Smooth muscle cell of the brain vasculature (primary cell): Measurements from ENCODE around the gene CDA.

Experiments used
- DNase-seq: peaks from one replicate; pipeline ENCODE4 v3.0.0-alpha.2; 2012; ENCODE audit warnings: low read depth, low spot score

Gene CDA

DNA sequence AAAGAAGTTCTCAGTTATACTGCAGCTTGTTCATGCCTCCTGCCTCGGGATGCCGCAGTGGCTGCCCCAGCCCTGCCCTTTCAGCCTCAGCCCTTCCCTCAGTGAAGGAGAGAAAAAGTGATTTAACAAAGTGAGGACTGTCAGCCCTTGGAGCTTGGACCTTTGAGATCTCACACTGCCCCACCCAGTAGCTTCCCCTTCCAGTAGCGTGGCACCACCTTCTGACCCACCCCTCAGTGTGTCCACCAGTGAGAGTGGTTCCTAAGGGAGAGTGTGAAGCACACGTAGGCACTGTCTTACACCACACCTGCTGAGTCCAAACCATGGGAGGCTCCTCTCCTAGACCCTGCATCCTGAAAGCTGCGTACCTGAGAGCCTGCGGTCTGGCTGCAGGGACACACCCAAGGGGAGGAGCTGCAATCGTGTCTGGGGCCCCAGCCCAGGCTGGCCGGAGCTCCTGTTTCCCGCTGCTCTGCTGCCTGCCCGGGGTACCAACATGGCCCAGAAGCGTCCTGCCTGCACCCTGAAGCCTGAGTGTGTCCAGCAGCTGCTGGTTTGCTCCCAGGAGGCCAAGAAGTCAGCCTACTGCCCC, at the start of gene CDA:
Gene CDA, plus strand, starts transcription at position 464 of the 592 bp plus-strand sequence. Its CDS starts 33 bp downstream, at position 497.
- no peak for DNase-seq

DNA sequence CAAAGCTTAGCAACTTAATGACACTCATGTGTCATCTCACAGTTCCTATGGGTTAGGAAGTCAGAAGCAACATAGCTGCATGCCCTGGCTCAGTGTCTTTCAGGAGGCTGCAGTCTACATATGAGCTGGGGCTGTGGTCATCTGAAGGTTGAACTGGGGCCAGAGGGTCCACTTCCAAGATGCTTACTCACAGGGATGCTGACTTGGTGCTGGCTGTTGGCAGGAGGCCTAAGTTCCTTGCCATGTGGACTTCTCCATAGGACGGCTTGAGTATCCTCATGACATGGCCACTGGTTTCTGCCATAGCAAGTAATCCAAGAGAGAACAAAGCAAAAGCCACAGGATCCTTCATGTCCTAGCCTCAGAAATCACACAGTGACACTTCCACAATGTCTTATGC, 48.6 kb upstream of the CDA start:
- DNase-seq: no peak

DNA sequence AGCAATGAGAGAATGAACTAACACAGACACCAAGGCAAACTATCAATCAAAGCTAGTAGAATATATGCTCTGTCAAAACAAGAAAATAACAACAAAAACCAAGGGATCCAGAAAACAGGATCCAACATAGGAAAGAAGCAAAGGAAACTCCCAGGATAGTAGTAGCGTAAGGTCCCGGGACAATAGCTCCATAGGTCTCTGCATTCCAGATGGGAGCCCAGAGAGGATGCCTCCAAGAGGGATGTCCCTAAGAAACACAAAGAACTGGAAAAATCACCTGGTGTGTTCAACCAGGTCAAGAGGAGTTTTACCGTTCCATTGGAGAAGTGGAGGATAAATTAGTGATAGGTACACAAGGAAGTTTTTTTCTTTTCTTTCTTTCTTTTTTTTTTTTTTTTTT, 42.3 kb upstream of the CDA start:
- DNase-seq: no peak

DNA sequence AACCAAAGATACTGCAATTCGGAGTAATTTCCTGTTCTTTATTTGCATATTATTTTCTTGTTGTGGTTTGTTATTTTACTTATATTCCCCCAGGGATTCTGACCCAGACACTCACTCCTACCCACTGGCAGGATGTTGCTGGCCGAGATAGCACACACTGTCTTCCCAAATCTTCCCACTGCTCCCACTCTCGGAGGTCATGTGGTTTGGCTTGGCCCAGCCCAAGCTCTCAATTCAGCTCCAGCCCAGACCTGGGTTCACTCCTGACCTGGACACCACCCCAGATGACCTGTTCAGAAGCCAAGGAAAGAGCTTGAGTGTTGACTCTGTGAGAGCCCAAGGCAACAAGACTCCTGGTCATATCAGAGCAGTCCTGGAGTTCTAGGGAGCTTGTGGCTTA, 37.7 kb upstream of the CDA start:
- no peak for DNase-seq

DNA sequence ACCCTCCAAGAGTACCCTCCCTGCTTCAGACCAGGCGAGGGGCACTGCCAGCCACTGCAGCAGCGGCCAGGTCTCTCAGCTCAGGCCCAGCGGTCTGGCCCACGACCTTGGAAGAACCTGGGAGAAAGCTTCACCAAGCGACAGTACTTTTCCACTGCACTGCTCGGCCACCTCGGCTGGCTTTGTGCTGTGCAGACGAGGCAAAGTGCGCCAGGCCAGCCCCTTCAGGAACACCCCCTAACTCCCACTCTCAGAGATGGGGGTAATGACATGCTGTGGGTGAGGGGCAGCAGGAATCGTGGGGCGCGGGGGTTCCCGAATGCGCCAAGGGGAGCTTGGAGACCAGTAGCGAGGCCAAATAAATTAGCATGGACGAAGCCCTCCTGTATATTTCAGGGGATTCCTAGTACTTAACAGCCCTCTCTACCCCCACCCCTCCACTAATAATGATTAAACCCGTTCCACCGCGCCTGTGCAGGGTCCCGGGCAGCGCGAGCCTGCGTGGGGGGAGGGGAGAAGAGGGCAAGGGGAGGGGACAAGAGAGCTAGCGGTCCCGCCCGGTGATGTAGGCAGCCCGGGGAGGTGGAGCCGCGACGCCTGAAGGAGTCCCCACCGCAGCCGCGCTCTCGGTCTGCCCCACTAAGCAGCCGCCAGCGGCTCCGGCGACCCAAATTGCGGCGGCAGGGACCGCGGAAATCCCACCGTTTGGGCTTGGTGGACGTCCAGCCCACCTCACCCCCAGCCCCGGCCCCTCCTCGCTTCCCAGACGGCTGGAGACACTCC, 36.8 kb upstream of the CDA start, which contains the start of gene FAM43B:
Gene FAM43B, plus strand, starts transcription at position 629 of the 783 bp plus-strand sequence. CDS start 401 bp downstream, outside the sequence.
- no peak for DNase-seq

DNA sequence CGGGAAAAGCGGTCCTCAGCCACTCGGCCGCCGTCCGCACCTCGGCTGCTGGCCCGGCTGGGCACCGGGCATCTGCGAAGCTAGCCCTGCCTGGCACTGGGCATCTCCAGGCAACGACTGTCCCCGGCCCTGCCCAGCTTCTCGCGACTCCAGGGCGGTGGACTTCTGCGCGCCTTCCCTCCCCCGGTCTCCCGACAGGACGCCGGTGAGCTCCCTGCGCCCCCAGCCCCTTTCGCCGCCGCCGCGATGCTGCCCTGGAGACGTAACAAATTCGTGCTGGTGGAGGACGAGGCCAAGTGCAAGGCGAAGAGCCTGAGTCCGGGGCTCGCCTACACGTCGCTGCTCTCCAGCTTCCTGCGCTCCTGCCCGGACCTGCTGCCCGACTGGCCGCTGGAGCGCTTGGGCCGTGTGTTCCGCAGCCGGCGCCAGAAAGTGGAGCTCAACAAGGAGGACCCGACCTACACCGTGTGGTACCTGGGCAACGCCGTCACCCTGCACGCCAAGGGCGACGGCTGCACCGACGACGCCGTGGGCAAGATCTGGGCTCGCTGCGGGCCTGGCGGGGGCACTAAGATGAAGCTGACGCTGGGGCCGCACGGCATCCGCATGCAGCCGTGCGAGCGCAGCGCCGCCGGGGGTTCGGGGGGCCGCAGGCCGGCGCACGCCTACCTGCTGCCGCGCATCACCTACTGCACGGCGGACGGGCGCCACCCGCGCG, 36.0 kb upstream of the CDA start:
- DNase-seq: no peak

DNA sequence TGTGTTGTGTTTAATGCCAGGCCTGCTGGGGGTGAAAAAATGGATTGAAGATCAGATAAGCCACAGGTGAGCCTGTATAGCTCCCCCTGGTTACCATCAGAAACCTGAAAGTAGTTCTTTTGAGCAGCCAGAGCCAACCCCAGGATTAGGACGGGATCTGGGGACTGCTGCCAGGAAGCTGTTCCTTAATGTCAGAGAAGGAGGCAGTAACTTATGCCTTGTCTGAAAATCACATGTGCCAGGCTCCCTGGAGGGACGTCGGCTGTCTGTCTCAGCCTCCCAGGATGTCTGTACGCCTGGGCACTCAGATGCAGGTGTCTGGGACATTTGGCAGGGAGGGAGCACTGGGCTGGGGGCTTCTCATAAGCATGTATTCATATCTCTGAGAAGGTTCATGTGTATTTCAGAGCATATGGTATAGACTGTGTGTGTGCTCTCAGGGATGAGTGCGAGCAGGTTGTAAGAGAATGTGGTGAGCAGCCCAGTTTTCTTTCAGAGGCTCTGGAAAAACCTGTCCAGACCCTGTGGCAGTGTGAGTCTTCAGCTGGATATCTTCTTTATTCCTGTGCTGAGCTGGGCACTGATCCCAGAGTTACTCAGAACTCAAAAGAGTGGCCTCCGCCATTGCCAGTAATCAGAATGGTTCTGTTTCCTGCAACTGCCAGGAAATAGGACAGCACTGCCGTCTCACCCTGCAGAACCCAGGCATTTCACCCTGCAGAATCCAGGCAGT, 33.7 kb upstream of the CDA start:
- no peak for DNase-seq

DNA sequence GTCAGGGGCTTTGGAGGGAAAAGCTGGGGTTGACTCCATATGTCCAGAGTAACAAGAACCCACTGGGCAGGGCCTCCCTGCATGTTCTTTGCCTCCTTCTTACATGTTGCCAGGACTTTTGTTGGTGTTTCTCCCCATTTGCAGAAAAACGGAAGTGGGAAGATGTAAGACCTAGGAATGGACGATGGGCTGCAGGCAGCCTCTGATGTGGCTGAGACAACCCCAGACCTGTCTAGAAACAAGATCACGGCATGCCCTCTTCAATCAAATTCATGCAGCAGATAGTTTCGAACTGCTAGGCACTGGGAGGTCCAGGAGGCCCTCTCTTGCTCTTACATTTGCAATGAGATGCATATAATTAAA, 33.2 kb upstream of the CDA start:
- no peak for DNase-seq

DNA sequence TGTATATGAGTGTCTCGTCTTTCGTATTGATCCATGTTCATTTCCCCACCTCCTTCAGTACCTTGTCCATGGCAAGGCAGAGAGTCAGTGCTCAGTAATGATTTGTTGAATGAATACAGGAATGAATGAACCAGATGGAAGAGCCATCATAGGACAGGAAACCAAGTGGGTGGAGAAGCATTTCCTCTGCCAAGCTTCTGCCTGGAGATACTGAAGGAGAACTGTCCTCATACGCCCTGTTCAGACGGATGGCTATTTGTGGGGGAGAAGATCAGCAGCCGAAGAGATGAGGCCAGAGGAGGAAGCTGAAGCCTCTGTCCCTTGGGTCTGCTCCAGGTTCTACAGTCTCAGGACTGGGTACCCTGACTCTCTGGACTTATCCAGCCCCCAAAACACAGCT, 30.7 kb upstream of the CDA start:
- DNase-seq: no peak

DNA sequence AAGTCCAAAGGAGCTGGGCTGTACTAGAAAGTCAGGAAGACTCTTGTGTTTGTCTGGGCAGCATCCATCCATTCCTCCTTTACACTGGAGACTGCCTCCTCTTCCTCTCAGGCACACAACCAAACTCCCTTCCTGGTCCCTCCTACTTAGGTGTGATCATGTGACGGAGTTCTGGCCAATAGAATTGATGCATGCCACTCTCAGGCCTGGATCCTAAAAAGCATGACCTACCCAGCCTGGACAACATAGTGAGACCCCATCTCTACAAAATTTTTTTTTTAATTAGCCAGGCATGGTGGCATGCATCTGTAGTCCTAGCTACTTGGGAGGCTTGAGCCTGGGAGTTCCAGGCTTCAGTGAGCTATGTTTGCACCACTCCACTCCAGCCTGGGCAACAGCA, 27.9 kb upstream of the CDA start:
- no peak for DNase-seq

DNA sequence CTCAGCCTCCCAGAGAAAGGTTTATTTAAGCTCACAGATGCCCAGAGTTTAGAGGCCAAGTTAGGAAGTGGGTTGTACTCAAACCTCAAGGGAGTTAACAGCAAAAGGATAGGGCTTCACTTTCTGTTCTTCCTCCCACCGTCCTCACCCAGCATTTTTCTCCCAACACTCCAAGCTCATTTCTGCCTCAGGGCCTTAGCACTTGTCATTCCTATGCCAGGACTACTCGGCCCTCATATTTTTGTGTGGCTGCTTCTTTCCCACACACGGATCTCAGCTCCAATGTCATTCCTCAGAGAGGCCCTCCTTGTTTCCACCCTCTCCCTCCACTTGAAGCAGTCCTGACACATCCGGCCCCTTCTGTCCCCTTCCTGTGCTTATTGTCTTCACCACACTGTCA, 23.7 kb upstream of the CDA start:
- DNase-seq: no peak

DNA sequence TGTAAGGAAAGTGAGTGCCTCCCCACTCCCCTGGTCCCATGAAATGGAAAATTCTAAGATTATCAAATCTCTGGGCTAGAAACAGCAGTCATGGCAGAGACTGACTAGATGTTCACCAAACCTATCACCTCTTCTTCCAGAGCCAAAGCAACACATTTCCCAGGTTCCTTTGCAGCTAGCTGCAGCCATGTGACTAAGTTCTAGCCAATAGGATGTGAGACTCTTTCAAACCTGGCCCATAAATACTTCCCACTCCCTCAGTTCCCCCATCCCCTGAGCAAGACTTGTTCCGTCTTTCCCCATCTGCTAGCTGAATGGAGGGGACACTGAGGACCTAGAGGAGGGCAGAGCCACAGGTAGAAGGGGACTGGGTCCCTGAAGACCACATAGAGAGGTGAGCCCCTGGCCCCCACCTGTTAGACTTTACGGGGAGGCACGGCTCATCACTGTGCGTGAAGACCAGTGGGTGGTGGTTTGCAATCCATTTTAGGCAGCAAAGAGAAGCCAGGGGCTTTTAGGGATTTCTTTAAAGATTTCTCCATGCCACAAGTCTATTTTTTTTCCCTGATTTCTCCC, 19.3 kb upstream of the CDA start:
- DNase-seq: no peak

DNA sequence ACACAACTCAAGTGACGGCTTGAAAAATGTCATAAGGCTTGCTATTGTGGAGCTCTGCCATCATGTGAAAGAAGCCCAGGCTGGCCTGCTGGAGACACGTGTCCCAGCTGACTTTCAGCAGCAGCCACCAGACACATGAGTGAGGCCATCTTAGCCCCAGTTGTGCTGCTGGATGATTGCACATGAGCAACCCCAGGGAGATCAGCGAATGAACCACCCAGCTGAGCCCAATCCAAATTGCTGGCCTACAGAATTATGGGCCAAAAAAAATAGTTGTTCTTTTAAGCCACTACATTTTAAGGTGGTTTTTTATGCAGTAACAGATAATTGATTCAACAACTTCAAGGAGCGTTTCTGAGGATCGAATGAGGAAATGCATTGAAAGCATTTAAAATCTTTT, 17.5 kb upstream of the CDA start:
- DNase-seq: no peak

DNA sequence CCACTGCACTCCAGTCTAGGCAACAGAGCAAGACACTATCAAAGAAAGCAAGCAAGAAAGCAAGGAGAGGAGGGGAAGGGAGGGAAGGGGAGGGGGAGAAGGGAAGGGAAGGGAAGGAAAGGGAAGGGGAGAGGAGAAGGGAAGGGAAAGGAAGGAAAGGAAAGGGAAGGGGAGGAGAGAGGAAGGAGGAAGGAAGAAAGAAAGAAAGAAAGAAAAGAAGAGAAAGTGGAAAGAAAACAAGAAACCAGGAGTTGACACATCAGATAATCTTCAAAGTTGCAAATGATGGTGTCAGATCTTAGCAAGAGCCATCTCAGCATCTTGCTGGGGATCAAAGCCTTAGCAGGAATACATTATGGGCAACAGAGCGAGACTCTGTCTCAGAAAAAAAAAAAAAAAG, 14.9 kb upstream of the CDA start:
- DNase-seq: no peak

DNA sequence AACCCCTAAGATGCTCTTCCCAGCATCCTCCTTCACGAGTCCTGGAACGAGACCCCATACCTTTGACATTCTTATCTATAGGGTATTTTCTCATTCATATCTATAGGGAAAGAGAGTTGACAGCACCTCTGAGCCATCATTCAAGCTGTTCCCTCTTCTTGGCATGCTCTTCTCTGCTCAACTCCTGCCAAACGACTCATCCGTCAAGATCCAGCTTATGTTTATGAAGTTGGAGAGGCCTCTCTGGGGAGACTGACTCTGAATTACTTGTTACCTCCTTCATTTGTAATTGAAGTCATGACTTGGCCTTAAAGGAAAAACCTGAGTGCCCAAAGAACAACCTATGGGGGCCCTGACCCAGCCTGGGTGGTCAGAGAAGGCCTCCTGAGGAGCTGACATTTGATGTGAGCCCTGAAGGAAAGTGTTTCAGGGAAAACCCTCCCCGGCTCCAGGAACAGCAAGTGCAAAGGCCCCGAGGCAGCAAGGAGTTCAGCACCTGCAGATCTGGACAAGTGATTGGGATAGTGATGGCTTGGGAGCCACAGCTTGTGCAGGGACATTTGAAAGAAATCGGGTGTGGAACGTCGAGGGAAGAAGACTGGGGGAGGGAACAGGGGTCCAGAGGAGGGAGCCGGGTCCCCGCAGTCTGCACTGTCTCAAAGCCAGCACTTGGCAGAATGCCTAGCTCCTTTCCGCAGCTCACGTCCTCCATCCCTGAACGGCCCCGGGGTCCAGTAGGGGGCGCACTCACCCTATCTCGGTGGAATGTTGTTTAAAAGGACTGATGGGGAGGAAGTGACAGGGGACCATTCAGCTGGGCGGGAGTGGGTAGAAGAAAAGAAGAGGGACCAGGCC, 14.0 kb upstream of the CDA start:
- no peak for DNase-seq

DNA sequence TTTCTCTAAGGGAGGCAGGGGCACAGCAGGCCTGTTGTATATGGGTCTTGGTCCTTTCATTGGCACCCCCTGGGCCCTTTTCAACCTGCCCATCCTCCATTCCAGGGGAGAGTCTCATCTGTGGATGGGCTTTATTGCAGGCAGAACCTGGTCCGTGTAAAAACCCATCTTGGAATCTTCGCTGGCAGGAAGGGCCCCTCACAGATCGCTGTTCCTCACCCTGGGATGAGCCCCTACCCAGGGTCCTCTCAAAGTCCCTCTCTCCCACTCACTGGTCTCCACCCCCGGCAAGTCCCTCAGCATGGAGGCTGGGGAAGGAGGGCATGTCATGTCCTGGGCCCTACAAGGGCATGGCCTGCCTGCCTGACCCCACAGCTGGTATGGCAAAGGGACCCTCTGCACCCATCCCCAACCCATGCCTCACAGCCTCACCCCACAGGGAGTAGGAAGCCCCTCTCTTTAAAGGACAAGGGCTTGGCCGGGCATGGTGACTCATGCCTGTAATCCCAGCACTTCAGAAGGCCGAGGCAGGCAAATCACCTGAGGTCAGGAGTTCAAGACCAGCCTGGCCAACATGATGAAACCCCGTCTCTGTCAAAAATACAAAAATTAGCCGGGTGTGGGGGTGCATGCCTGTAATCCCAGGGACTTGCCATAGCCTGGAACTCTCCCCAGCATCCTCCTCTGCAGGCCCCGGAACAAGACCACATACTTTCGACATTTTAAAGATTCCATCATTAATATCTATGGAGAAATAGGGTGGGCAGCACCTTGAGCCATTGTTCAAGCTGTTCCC, 13.2 kb upstream of the CDA start:
- no peak for DNase-seq

DNA sequence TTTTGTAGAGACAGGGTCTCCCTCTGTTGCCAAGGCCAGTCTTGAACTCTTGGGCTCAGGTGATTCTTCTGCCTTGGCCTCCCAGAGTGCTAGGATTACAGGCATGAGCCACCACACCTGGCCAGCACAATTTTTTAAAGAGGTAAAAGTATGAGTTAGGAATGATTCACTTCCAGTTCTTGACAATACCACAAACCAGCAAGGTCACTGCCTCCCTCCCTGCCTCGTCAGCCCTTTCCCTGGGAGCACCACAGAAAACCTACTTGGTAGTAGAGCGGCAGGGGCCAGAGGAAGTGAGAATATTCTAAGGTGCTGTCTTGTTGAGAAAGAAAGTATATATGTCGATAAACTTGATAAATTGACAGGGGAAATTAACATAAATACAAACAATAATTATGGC, 10.8 kb upstream of the CDA start:
- no peak for DNase-seq

DNA sequence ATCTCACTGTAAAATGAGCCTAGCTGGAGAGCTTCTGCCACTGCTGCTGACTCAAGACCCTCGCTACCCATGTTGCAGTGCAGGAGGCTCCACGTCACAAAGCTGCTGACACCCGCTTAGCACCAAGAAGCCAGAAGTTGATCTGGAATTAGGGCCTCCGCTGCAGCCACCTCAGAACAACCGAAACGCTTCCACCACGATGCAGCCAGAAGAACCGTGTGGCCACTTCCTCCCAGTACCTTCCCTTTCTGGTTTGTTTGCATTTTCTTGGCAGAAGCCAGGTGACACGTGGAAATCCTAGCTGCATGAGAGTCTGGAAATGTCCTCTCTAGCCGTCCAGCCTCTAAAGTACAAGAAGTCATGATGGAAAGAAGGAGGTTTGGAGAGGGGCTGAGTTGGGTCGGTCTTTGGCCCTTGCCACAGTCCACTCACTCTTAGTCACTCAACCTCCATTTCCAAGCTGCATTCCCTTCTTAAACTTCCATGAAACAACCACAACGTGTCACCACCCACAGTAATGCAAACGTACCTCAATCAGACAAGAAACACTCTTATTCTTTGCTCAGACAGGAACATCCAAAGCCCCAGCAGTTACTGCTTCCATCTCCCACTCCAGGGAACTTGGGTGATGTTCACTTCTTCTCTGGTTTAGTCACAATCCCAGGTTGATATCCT, 10.0 kb upstream of the CDA start:
- DNase-seq: no peak

DNA sequence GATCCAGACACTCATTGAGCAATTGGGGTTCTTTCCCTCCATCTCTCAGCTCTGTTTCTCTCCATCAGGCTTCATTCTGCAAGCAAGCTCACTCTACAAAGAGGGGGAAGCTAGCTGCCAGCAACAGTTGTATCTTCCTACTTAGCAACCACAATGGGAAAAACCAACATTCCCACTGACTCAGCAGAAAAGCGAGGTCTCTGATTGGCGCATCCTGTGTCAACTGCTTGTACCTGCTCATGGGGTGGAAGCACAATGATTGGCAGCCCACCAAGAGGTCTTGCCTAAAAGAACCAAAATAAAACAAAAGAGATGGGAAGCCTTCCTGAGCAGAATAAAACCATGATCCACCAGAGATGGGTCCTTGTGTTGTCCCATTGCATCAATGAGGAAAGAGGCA, 4.0 kb upstream of the CDA start:
- DNase-seq: no peak
